HG03457 (cell line): ENCODE measurements around the gene WDR35.

ENCODE experiments used
- ATAC-seq: cut with Tn5 transposase; IDR thresholded peaks from one replicate; pipeline ENCODE4 v1.9.1; 2021; ENCODE audit warnings: moderate number of reproducible peaks; ENCODE audit not compliant: unreplicated experiment

Gene WDR35

GRCh38 chr2:19989667-19990415 is at the start of gene WDR35:
TSS of gene WDR35 (minus strand) at chr2:19990105. CDS start at chr2:19990015, 90 bp downstream.
- ATAC-seq, result peak; percentile 82

- no peak for ATAC-seq
These were observed 47.8 kb upstream of the WDR35 start for GRCh38 chr2:20037660-20038059.

GRCh38 chr2:20035955-20036666 is 46.2 kb upstream of the WDR35 start:
- ATAC-seq, result no peak

GRCh38 chr2:20034821-20035220 is 44.9 kb upstream of the WDR35 start:
- no peak for ATAC-seq

GRCh38 chr2:20034218-20034617 is 44.3 kb upstream of the WDR35 start:
- ATAC-seq, result no peak

- no peak for ATAC-seq
These were observed 43.4 kb upstream of the WDR35 start for GRCh38 chr2:20033322-20033721.

- no peak for ATAC-seq
These were observed 40.3 kb upstream of the WDR35 start for GRCh38 chr2:20030224-20030623.

- ATAC-seq, result no peak
These were observed 38.0 kb upstream of the WDR35 start for GRCh38 chr2:20027705-20028434.

GRCh38 chr2:20027260-20027677 is 37.4 kb upstream of the WDR35 start:
- no peak for ATAC-seq

GRCh38 chr2:20025065-20025786 is 35.3 kb upstream of the WDR35 start:
- no peak for ATAC-seq

- ATAC-seq, result no peak
These were observed 33.8 kb upstream of the WDR35 start for GRCh38 chr2:20023688-20024087.

GRCh38 chr2:20021405-20022009 is 31.6 kb upstream of the WDR35 start:
- no peak for ATAC-seq

- no peak for ATAC-seq
These were observed 29.8 kb upstream of the WDR35 start for GRCh38 chr2:20019747-20020146.

GRCh38 chr2:20018601-20019152 is 28.8 kb upstream of the WDR35 start:
- no peak for ATAC-seq

- no peak for ATAC-seq
These were observed 26.4 kb upstream of the WDR35 start for GRCh38 chr2:20016346-20016745.

- no peak for ATAC-seq
These were observed 25.7 kb upstream of the WDR35 start for GRCh38 chr2:20015482-20016083.

- no peak for ATAC-seq
These were observed 23.4 kb upstream of the WDR35 start for GRCh38 chr2:20013126-20013849.

GRCh38 chr2:20012282-20013125 is 22.6 kb upstream of the WDR35 start, which contains the start of gene MATN3:
TSS of gene MATN3 (minus strand) at chr2:20012668. CDS start at chr2:20012631, 37 bp downstream.
- no peak for ATAC-seq

- no peak for ATAC-seq
These were observed 22.1 kb upstream of the WDR35 start for GRCh38 chr2:20012032-20012281.
